K562 (cell line): ENCODE data around the gene TMEM72. TPM values are rescaled to one million over a fixed set of nuclear protein-coding genes. Genes with fewer than 3 reads are reported as not detected.

Experiments used
- ATAC-seq: fragments of 200-7000 bp; cut with Tn5 transposase; 3 replicates; pipeline ENCODE4 v1.9.1; 2020; ENCODE audit warnings: moderate library complexity
- BruUV-seq: library from RNA; stranded (reverse); fragments of 400-500 nt; replicated peaks from 2 replicates; lab custom pipeline; 2021; lab: Mats Ljungman, UMichigan
- CTCF ChIA-PET: fragments of 300-600 bp; formaldehyde crosslinking; extraction: SDS; loops from one replicate; lab custom pipeline; 2021; ENCODE audit warnings: low intra/inter-chr PET ratio; lab: Yijun Ruan, JAX
- POLR2A ChIA-PET: fragments of 300-600, 350-650 bp; sonication (Branson Sonifier 250); formaldehyde crosslinking; extraction: SDS; loops from one replicate; lab custom pipeline; 2021; ENCODE audit warnings: antibody characterized with exemption, inconsistent platforms; lab: Yijun Ruan, JAX
- DNase-seq, 4 experiments: peaks; one replicate each; pipeline versions ENCODE4 v3.0.0 to v3.0.0-alpha.2; 2011 to 2018; ENCODE audit warnings: low spot score in 3 of 4, mixed read lengths in 3 of 4; ENCODE audit errors: extremely low read depth in 1 of 4
- FAIRE-seq: peaks from 2 replicates; lab custom pipeline; 2011; peaks lifted over from hg19 to GRCh38; lab: Jason Lieb, UNC
- H2AFZ ChIP-seq: 2 replicates; pipeline ENCODE4 v1.6.0; 2011; ENCODE audit warnings: low read depth, low read length, control low read depth, inconsistent platforms
- H3K27ac ChIP-seq: fragments of 200-600 bp; 3 replicates; pipeline ENCODE4 v1.8.0; 2011; ENCODE audit warnings: low read depth, mild to moderate bottlenecking, control low read depth, inconsistent platforms, low read length, moderate library complexity, mixed read lengths; ENCODE audit errors: extremely low read depth
- H3K27me3 ChIP-seq, 2 experiments: fragments of 300-600 bp in 1 of 2; 2 replicates in 1 of 2; 3 replicates in 1 of 2; pipeline versions ENCODE4 v1.6.0 to v1.8.0; 2011; ENCODE audit warnings: inconsistent platforms in 2 of 2, low read length in 2 of 2, mild to moderate bottlenecking in 1 of 2, mixed read lengths in 1 of 2, moderate library complexity in 1 of 2; ENCODE audit not compliant: control insufficient read depth in 2 of 2, insufficient read depth in 2 of 2
- H3K36me3 ChIP-seq: fragments of 300-600 bp; 3 replicates; pipeline ENCODE4 v1.8.0; 2011; ENCODE audit warnings: mild to moderate bottlenecking, low read length, inconsistent platforms; ENCODE audit not compliant: control insufficient read depth, insufficient read depth
- H3K4me1 ChIP-seq, 2 experiments: fragments of 200-600 bp in 1 of 2; replicated peaks in 1 of 2; 2 replicates in 1 of 2; 3 replicates in 1 of 2; pipeline versions ENCODE4 v1.5.1 to v1.8.0; 2011; ENCODE audit warnings: inconsistent platforms in 2 of 2, low read length in 2 of 2, mild to moderate bottlenecking in 1 of 2, mixed read lengths in 1 of 2, moderate library complexity in 1 of 2; ENCODE audit not compliant: control insufficient read depth in 2 of 2, insufficient read depth in 2 of 2
- H3K4me2 ChIP-seq: 2 replicates; pipeline ENCODE4 v1.6.1; 2011; ENCODE audit warnings: low read length, control low read depth, inconsistent platforms, mixed read lengths; ENCODE audit not compliant: insufficient read depth
- H3K4me3 ChIP-seq: fragments of 200-600 bp; sonication (generic), shearing (Covaris generic); 2 replicates; pipeline ENCODE4 v1.5.1; 2016; ENCODE audit warnings: control low read depth, inconsistent platforms
- H3K79me2 ChIP-seq: fragments of 200-600 bp; 3 replicates; pipeline ENCODE4 v1.8.0; 2011; ENCODE audit warnings: low read length, inconsistent platforms; ENCODE audit not compliant: control insufficient read depth, insufficient read depth
- H3K9ac ChIP-seq, 2 experiments: 2 replicates each; pipeline versions ENCODE4 v1.6.0 to v1.6.1; 2011; ENCODE audit warnings: low read depth in 2 of 2, low read length in 2 of 2, control low read depth in 1 of 2, inconsistent platforms in 1 of 2, mild to moderate bottlenecking in 1 of 2, mixed read lengths in 1 of 2; ENCODE audit not compliant: insufficient read depth in 1 of 2
- H3K9me1 ChIP-seq: one replicate; pipeline ENCODE4 v1.6.0; 2011; ENCODE audit warnings: inconsistent platforms, mild to moderate bottlenecking, low read length, moderate library complexity; ENCODE audit not compliant: control insufficient read depth, insufficient read depth
- H3K9me3 ChIP-seq: replicated peaks from 2 replicates; pipeline ENCODE4 v1.5.1; 2011; ENCODE audit warnings: low read depth, low read length, inconsistent platforms; ENCODE audit not compliant: control insufficient read depth, insufficient read depth
- H4K20me1 ChIP-seq: replicated peaks from 2 replicates; pipeline ENCODE4 v1.6.1; 2011; ENCODE audit warnings: low read length, inconsistent platforms, mixed read lengths; ENCODE audit not compliant: control insufficient read depth, insufficient read depth
- JUND ChIP-seq, 2 experiments: IDR thresholded peaks; 2 replicates in 1 of 2; 3 replicates in 1 of 2; pipeline ENCODE4 v1.6.1; 2011; ENCODE audit warnings: borderline replicate concordance in 2 of 2, low read depth in 2 of 2, low read length in 2 of 2, improper control_type of control experiment in 1 of 2, missing biosample characterization in 1 of 2, missing genetic modification characterization in 1 of 2, missing genetic modification reagents in 1 of 2
- KHSRP ChIP-seq: fragments of 450-650 bp; IDR thresholded peaks from 2 replicates; pipeline ENCODE4 v1.6.1; 2017
- L3MBTL2 ChIP-seq: fragments of 450-650 bp; IDR thresholded peaks from 2 replicates; pipeline ENCODE4 v1.6.1; 2016; ENCODE audit warnings: mild to moderate bottlenecking, moderate library complexity
- MEF2A ChIP-seq: IDR thresholded peaks from 2 replicates; pipeline ENCODE4 v1.6.1; 2011; ENCODE audit warnings: low read depth, mild to moderate bottlenecking, low read length, moderate library complexity; ENCODE audit not compliant: control insufficient read depth
- SRSF9 ChIP-seq: fragments of 200-400 bp; formaldehyde crosslinking; IDR thresholded peaks from 2 replicates; pipeline ENCODE4 v1.6.1; 2017; ENCODE audit warnings: low read depth, low read length, borderline replicate concordance
- TOE1 ChIP-seq, 2 experiments: fragments of 450-650 bp in 1 of 2; sonication (generic) in 1 of 2; formaldehyde crosslinking in 1 of 2; IDR thresholded peaks; 2 replicates each; pipeline versions ENCODE4 v1.7.1 to v1.8.0; 2016 to 2022; ENCODE audit warnings: borderline replicate concordance in 2 of 2, mild to moderate bottlenecking in 2 of 2, antibody characterized with exemption in 1 of 2, inconsistent platforms in 1 of 2, low read depth in 1 of 2, missing genetic modification reagents in 1 of 2, moderate library complexity in 1 of 2
- TSC22D4 ChIP-seq: fragments of 450-650 bp; IDR thresholded peaks from 2 replicates; pipeline ENCODE4 v1.6.1; 2016; ENCODE audit warnings: missing genetic modification characterization, missing biosample characterization, control low read depth
- ZNF133 ChIP-seq: fragments of 250-450 bp; sonication (Bioruptor Pico); IDR thresholded peaks from 2 replicates; pipeline ENCODE4 v1.4.0; 2020; ENCODE audit warnings: mild to moderate bottlenecking
- ZNF146 ChIP-seq: IDR thresholded peaks from one replicate; pipeline ENCODE4 v1.6.1; 2018; ENCODE audit warnings: missing compliant biosample characterization; ENCODE audit not compliant: unreplicated experiment
- ZNF445 ChIP-seq: fragments of 250-450 bp; sonication (Bioruptor Pico); IDR thresholded peaks from 2 replicates; pipeline ENCODE4 v1.4.0; 2020; ENCODE audit warnings: low read depth, mild to moderate bottlenecking, moderate library complexity
- ZNF764 ChIP-seq: fragments of 250-450 bp; sonication (Bioruptor Pico); IDR thresholded peaks from 2 replicates; pipeline ENCODE4 v1.4.0; 2020; ENCODE audit warnings: low read depth, mild to moderate bottlenecking, moderate library complexity
- ZNF778 ChIP-seq: fragments of 450-650 bp; formaldehyde crosslinking; IDR thresholded peaks from 2 replicates; pipeline ENCODE4 v1.4.0; 2020; ENCODE audit warnings: mild to moderate bottlenecking, moderate library complexity
- WGBS: fragments of 100-300 bp; shearing (Covaris generic); methylation state at CpG from one replicate; pipeline ENCODE4 v1.1.6; 2016; ENCODE audit warnings: low coverage, mixed read lengths; ENCODE audit not compliant: insufficient coverage; ENCODE audit errors: missing lambda C conversion rate; 5-methylcytosine and 5-hydroxymethylcytosine counted together
- in situ Hi-C: fragments of 300-500 bp; cut with MboI; formaldehyde crosslinking; loops from 4 replicates; pipeline ENCODE4 v1.15.0; 2018; ENCODE audit warnings: inconsistent platforms, mixed read lengths
- intact Hi-C: fragments of 100-400 bp; cut with micrococcal nuclease; formaldehyde crosslinking; loops from 2 replicates; pipeline ENCODE4 v1.14.2; 2022
- polyA plus RNA-seq, 8 experiments: library from polyadenylated mRNA; depleted of rRNA in 4 of 8; stranded (reverse) in 5 of 8; unstranded in 3 of 8; fragments of >200 nt; fragmentation: Nextera tagmentation in 2 of 8; fragmentation: Illumina TruSeq in 1 of 8; extraction: Ambion mirVana in 2 of 8; extraction: Trizol in 1 of 8; gene quantifications; 2 replicates each; pipeline versions ENCODE4 v1.2.1 to v1.2.3, GENCODE V29; 2011 to 2014; ENCODE audit warnings: inconsistent platforms in 1 of 8, missing spikeins in 1 of 8
- total RNA-seq, 7 experiments: library from RNA; depleted of rRNA in 6 of 7; stranded (reverse); fragments of >200 nt in 6 of 7; fragmentation: Illumina TruSeq in 2 of 7; extraction: Trizol in 2 of 7; gene quantifications; 2 replicates each; pipeline versions ENCODE4 v1.2.1 to v1.2.3, GENCODE V29; 2011 to 2021; ENCODE audit warnings: low replicate concordance in 1 of 7
- TF ChIP-seq, protein P1 (sequence below): fragments of 450-650 bp; IDR thresholded peaks from 2 replicates; pipeline ENCODE4 v1.6.1; 2018; ENCODE audit warnings: mild to moderate bottlenecking, low read depth; ENCODE audit not compliant: partially characterized antibody
- TF ChIP-seq, protein P2 (sequence below): fragments of 250-450 bp; sonication (Bioruptor Pico); IDR thresholded peaks from 2 replicates; pipeline ENCODE4 v1.8.0; 2021; ENCODE audit warnings: moderate library complexity, mild to moderate bottlenecking, inconsistent platforms
- TF ChIP-seq, protein P3 (sequence below): sonication (generic); formaldehyde crosslinking; IDR thresholded peaks from 2 replicates; pipeline ENCODE4 v1.8.1; 2022; ENCODE audit warnings: missing genetic modification reagents

Gene TMEM72
- total and polyA plus RNA-seq, 9 of the 15 experiments (the other 6 are each of a cell fraction or from before 2014, with no cell fraction given): not detected

DNA sequence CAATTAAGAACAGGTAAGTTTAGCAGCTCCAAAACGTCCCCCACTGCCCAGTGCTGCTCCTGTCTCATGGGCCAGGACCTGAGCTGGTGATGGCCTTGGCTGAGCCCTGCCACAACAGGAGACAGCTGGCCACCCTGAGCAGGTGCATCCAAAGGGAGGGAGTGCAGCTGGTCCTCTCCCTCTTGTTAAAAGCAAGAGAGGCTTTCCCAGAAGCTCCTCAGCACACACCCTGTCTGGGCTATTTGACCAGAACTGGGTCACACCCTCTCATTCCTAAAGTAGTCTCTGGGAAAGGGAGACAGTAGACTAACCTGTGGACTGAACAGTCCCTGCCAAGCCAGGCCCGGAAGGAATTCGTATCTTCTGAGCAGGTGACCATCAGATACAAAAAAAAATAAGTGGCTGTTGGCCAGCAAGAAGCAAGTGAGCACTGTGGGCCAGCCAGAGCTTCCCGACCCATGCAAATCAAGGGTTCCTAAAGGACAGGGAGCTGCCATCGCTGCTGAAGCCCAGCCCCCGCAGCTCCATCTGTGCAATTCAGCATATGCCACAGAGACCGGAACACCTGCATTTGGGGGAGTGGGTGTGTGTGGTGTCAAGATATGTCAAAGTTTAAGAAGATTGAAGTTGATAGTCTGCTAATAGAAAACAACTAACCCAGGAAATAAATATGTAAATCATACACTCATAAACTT is 2.1 kb upstream of the TMEM72 start:
- H2AFZ ChIP-seq: no peak overlapping the region
- POLR2A ChIA-PET: interaction anchor here (0.6 to 0.9 kb wide), 2 partner anchors 20 to 64 kb away, joined by 3 to 4 read pairs; no protein-coding TSS in a partner anchor
- no peaks in the 10 kb centered on the region for H3K79me2 ChIP-seq
- no peak overlapping the region for H3K9ac ChIP-seq
- no peak overlapping the region for H3K27ac ChIP-seq
- ATAC-seq (no peak), DNase-seq (no peak), FAIRE-seq (no peak)
- no peaks in the 10 kb centered on the region for H3K9me3 ChIP-seq
- no peak for TF ChIP-seq L3MBTL2
- TF ChIP-seq ZNF146 (CRISPR knock-in tag): no peak
- no peak for TF ChIP-seq ZNF133 (CRISPR knock-in tag)
- TF ChIP-seq TOE1 (IDR thresholded peaks at IDR 0.05; ENCODE audit: borderline replicate concordance): no peak
- TF ChIP-seq TOE1 (CRISPR knock-in tag; IDR thresholded peaks at IDR 0.05; ENCODE audit: borderline replicate concordance, low read depth): no peak
- no peak for TF ChIP-seq KHSRP
- TF ChIP-seq, protein P1, sequence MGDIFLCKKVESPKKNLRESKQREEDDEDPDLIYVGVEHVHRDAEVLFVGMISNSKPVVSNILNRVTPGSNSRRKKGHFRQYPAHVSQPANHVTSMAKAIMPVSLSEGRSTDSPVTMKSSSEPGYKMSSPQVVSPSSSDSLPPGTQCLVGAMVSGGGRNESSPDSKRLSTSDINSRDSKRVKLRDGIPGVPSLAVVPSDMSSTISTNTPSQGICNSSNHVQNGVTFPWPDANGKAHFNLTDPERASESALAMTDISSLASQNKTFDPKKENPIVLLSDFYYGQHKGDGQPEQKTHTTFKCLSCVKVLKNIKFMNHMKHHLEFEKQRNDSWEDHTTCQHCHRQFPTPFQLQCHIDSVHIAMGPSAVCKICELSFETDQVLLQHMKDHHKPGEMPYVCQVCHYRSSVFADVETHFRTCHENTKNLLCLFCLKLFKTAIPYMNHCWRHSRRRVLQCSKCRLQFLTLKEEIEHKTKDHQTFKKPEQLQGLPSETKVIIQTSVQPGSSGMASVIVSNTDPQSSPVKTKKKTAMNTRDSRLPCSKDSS: no peak
- TF ChIP-seq JUND (IDR thresholded peaks at IDR 0.05; ENCODE audit: borderline replicate concordance, low read depth, low read length): no peak
- TF ChIP-seq JUND (tag; IDR thresholded peaks at IDR 0.05; ENCODE audit: borderline replicate concordance, low read depth, low read length): no peak
- no peak for TF ChIP-seq TSC22D4
- TF ChIP-seq SRSF9: no peak
- no peak for TF ChIP-seq ZNF764
- no peak for TF ChIP-seq ZNF778 (CRISPR knock-in tag)
- TF ChIP-seq MEF2A: no peak
- TF ChIP-seq, protein P2, sequence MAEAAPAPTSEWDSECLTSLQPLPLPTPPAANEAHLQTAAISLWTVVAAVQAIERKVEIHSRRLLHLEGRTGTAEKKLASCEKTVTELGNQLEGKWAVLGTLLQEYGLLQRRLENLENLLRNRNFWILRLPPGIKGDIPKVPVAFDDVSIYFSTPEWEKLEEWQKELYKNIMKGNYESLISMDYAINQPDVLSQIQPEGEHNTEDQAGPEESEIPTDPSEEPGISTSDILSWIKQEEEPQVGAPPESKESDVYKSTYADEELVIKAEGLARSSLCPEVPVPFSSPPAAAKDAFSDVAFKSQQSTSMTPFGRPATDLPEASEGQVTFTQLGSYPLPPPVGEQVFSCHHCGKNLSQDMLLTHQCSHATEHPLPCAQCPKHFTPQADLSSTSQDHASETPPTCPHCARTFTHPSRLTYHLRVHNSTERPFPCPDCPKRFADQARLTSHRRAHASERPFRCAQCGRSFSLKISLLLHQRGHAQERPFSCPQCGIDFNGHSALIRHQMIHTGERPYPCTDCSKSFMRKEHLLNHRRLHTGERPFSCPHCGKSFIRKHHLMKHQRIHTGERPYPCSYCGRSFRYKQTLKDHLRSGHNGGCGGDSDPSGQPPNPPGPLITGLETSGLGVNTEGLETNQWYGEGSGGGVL (CRISPR knock-in tag): no peak
- TF ChIP-seq ZNF445 (CRISPR knock-in tag): no peak
- TF ChIP-seq, protein P3, sequence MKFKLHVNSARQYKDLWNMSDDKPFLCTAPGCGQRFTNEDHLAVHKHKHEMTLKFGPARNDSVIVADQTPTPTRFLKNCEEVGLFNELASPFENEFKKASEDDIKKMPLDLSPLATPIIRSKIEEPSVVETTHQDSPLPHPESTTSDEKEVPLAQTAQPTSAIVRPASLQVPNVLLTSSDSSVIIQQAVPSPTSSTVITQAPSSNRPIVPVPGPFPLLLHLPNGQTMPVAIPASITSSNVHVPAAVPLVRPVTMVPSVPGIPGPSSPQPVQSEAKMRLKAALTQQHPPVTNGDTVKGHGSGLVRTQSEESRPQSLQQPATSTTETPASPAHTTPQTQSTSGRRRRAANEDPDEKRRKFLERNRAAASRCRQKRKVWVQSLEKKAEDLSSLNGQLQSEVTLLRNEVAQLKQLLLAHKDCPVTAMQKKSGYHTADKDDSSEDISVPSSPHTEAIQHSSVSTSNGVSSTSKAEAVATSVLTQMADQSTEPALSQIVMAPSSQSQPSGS: no peak
- WGBS: 21% methylated on average over 7 of the region's 7 CpGs
- in situ Hi-C loops (no loop called here), intact Hi-C loops (no loop called here)
- no peak overlapping the region for H3K4me2 ChIP-seq
- H3K4me3 ChIP-seq: no peak overlapping the region
- CTCF ChIA-PET: no interaction called here
- BruUV-seq: no TSS peak
- H4K20me1 ChIP-seq: peaks cover 3% of the 10 kb centered on the region; the same call in 1 of the 2 replicates
- peaks cover 26 to 27% of the 10 kb centered on the region in 2 experiments for H3K4me1 ChIP-seq
- H3K9me1 ChIP-seq: peaks cover 3% of the 10 kb centered on the region
- H3K36me3 ChIP-seq: no peaks in the 10 kb centered on the region
- H3K27me3 ChIP-seq: peaks cover 7 to 40% of the 10 kb centered on the region in 2 experiments; a peak in 4 of 5 replicates
